H9 (cell line): ENCODE results near the gene SPTBN5. TPM values are rescaled to one million over a fixed set of nuclear protein-coding genes. Genes with fewer than 3 reads are reported as not detected.

Source experiments
- DNase-seq: peaks from one replicate; pipeline ENCODE4 v3.0.0-alpha.2; 2017
- H2AFZ ChIP-seq: one replicate; pipeline ENCODE4 v1.6.1; 2013; ENCODE audit warnings: mild to moderate bottlenecking, low read length, control low read depth, moderate library complexity
- H2AK5ac ChIP-seq: 2 replicates; pipeline ENCODE4 v1.6.1; 2013; ENCODE audit warnings: low read length, control low read depth, mixed read lengths; ENCODE audit not compliant: insufficient read length
- H2BK120ac ChIP-seq: one replicate; pipeline ENCODE4 v1.6.1; 2013; ENCODE audit warnings: low read depth, mild to moderate bottlenecking, low read length, control low read depth, inconsistent platforms; ENCODE audit not compliant: poor library complexity, severe bottlenecking
- H2BK12ac ChIP-seq: 2 replicates; pipeline ENCODE4 v1.6.1; 2013; ENCODE audit warnings: low read length, control low read depth, mixed read lengths, low read depth; ENCODE audit not compliant: insufficient read length
- H2BK15ac ChIP-seq: 2 replicates; pipeline ENCODE4 v1.6.1; 2013; ENCODE audit warnings: low read depth, low read length, control low read depth
- H2BK20ac ChIP-seq: one replicate; pipeline ENCODE4 v1.6.1; 2013; ENCODE audit warnings: low read depth, mild to moderate bottlenecking, low read length, control low read depth, inconsistent platforms; ENCODE audit not compliant: poor library complexity, severe bottlenecking
- H2BK5ac ChIP-seq: 2 replicates; pipeline ENCODE4 v1.6.1; 2013; ENCODE audit warnings: low read length, control low read depth, mixed read lengths; ENCODE audit not compliant: insufficient read length
- H3K14ac ChIP-seq: 2 replicates; pipeline ENCODE4 v1.6.1; 2013; ENCODE audit warnings: low read length, control low read depth; ENCODE audit not compliant: insufficient read depth
- H3K18ac ChIP-seq: 2 replicates; pipeline ENCODE4 v1.6.1; 2013; ENCODE audit warnings: low read depth, mild to moderate bottlenecking, mixed read lengths, low read length, control low read depth; ENCODE audit not compliant: insufficient read length
- H3K23ac ChIP-seq: 2 replicates; pipeline ENCODE4 v1.6.1; 2013; ENCODE audit warnings: low read length, control low read depth, mixed read lengths, low read depth; ENCODE audit not compliant: insufficient read length
- H3K23me2 ChIP-seq: 2 replicates; pipeline ENCODE4 v1.6.1; 2013; ENCODE audit warnings: low read depth, mild to moderate bottlenecking, mixed read lengths, low read length, control low read depth; ENCODE audit not compliant: insufficient read length, poor library complexity, severe bottlenecking
- H3K27ac ChIP-seq: 2 replicates; pipeline ENCODE4 v1.5.1; 2013; ENCODE audit warnings: low read length, control low read depth, mixed read lengths, low read depth; ENCODE audit not compliant: insufficient read length
- H3K27me3 ChIP-seq: 2 replicates; pipeline ENCODE4 v1.6.1; 2013; ENCODE audit warnings: low read length, control low read depth, inconsistent platforms; ENCODE audit not compliant: insufficient read depth
- H3K4ac ChIP-seq: 2 replicates; pipeline ENCODE4 v1.6.1; 2013; ENCODE audit warnings: low read depth, mild to moderate bottlenecking, control low read depth, inconsistent platforms, low read length, moderate library complexity
- H3K4me1 ChIP-seq: 2 replicates; pipeline ENCODE4 v1.6.1; 2013; ENCODE audit warnings: low read length, control low read depth, inconsistent platforms; ENCODE audit not compliant: insufficient read depth
- H3K4me2 ChIP-seq: 2 replicates; pipeline ENCODE4 v1.6.1; 2013; ENCODE audit warnings: low read length, control low read depth, mixed read lengths; ENCODE audit not compliant: insufficient read length, insufficient read depth
- H3K56ac ChIP-seq: 2 replicates; pipeline ENCODE4 v1.6.1; 2013; ENCODE audit warnings: low read depth, mild to moderate bottlenecking, mixed read lengths, low read length, control low read depth; ENCODE audit not compliant: insufficient read length
- H3K79me1 ChIP-seq: 2 replicates; pipeline ENCODE4 v1.6.1; 2013; ENCODE audit warnings: low read depth, mild to moderate bottlenecking, moderate library complexity, low read length, control low read depth, inconsistent platforms; ENCODE audit not compliant: insufficient read depth, poor library complexity, severe bottlenecking
- H3K79me2 ChIP-seq: 2 replicates; pipeline ENCODE4 v1.6.1; 2013; ENCODE audit warnings: low read length, control low read depth, inconsistent platforms; ENCODE audit not compliant: insufficient read depth
- H3K9ac ChIP-seq: 2 replicates; pipeline ENCODE4 v1.6.1; 2013; ENCODE audit warnings: low read length, control low read depth, mixed read lengths; ENCODE audit not compliant: insufficient read length; ENCODE audit errors: extremely low read depth
- H3K9me3 ChIP-seq: one replicate; pipeline ENCODE4 v1.6.1; 2013; ENCODE audit warnings: low read depth, low read length, inconsistent platforms; ENCODE audit not compliant: control insufficient read depth
- H3T11ph ChIP-seq: one replicate; pipeline ENCODE4 v1.6.1; 2013; ENCODE audit warnings: mild to moderate bottlenecking, low read length, control low read depth, inconsistent platforms
- H4K20me1 ChIP-seq: one replicate; pipeline ENCODE4 v1.6.1; 2013; ENCODE audit not compliant: control insufficient read depth, insufficient read length, insufficient read depth
- H4K5ac ChIP-seq: 2 replicates; pipeline ENCODE4 v1.6.1; 2013; ENCODE audit warnings: low read depth, mild to moderate bottlenecking, mixed read lengths, low read length, control low read depth; ENCODE audit not compliant: insufficient read length
- H4K8ac ChIP-seq: replicated peaks from 2 replicates; pipeline ENCODE4 v1.6.1; 2013; ENCODE audit warnings: low read length, control low read depth, mixed read lengths, low read depth; ENCODE audit not compliant: insufficient read length
- H4K91ac ChIP-seq: 2 replicates; pipeline ENCODE4 v1.6.1; 2013; ENCODE audit warnings: low read depth, mild to moderate bottlenecking, moderate library complexity, mixed read lengths, low read length, control low read depth; ENCODE audit not compliant: insufficient read length
- H3K27ac Mint-ChIP-seq, 3 experiments: 2 replicates in 2 of 3; 3 replicates in 1 of 3; pipeline ENCODE4 v1.8.0; 2020 to 2021; ENCODE audit warnings: mixed read lengths in 3 of 3, mild to moderate bottlenecking in 1 of 3, moderate library complexity in 1 of 3
- H3K27me3 Mint-ChIP-seq: 2 replicates; pipeline ENCODE4 v1.8.0; 2021; ENCODE audit warnings: low read depth, mild to moderate bottlenecking, moderate library complexity, mixed read lengths
- H3K36me3 Mint-ChIP-seq, 3 experiments: 2 replicates in 2 of 3; 3 replicates in 1 of 3; pipeline ENCODE4 v1.8.0; 2020 to 2021; ENCODE audit warnings: low read depth in 3 of 3, mixed read lengths in 3 of 3; ENCODE audit not compliant: insufficient read depth in 1 of 3
- H3K4me1 Mint-ChIP-seq, 2 experiments: 2 replicates each; pipeline ENCODE4 v1.8.0; 2020; ENCODE audit warnings: mixed read lengths in 2 of 2
- H3K4me3 Mint-ChIP-seq, 2 experiments: 2 replicates in 1 of 2; 3 replicates in 1 of 2; pipeline ENCODE4 v1.8.0; 2020 to 2021; ENCODE audit warnings: mild to moderate bottlenecking in 2 of 2, mixed read lengths in 2 of 2, moderate library complexity in 1 of 2
- H3K9me3 Mint-ChIP-seq, 2 experiments: 2 replicates in 1 of 2; 3 replicates in 1 of 2; pipeline ENCODE4 v1.8.0; 2020; ENCODE audit warnings: mild to moderate bottlenecking in 2 of 2, mixed read lengths in 2 of 2, moderate library complexity in 1 of 2
- WGBS: extraction: QIAGEN DNeasy Blood & Tissue Kit; methylation state at CpG from one replicate; pipeline ENCODE4 v1.1.7; 2013; ENCODE audit warnings: missing lambda C conversion rate, low lambda C conversion rate, mixed read lengths; ENCODE audit not compliant: insufficient read length; ENCODE audit errors: extremely low coverage; 5-methylcytosine and 5-hydroxymethylcytosine counted together
- total RNA-seq: library from RNA; stranded (reverse); gene quantifications from 2 replicates; pipeline ENCODE4 v1.2.1, GENCODE V29; 2021
- TF ChIP-seq, protein P1 (sequence below): fragments of 200-600 bp; sonication (generic); conservative IDR thresholded peaks from 3 replicates; pipeline ENCODE4 v1.8.0; 2021; ENCODE audit warnings: antibody characterized with exemption, mild to moderate bottlenecking

SPTBN5 gene
- total RNA-seq, 1 experiment from 2014 or later, result 0.90 TPM

DNA sequence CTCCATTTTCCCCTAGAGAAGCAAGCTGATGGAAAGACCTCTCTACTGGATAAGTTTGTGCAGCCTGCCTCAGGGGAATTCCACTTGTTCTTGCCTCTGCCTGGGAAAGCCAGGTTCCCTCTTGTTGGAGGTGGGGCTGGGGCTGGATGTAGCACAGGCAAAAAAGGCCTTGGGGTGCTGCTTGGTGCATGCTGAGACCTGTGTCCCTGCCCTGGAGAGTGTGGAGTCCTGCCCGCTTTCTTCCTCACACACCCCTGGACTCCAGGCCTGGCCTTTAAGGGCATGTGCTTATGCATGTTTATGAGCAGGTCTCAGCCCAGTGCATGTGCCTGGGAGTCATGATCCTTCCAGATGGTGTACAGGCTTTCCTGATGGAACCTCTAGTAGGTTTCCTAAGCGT is 89.5 kb downstream of the SPTBN5 start:
- H2BK12ac ChIP-seq, result no peak overlapping the region
- H3K79me1 ChIP-seq, result no peaks in the 10 kb centered on the region
- no peaks in the 10 kb centered on the region for H3K27me3 Mint-ChIP-seq
- TF ChIP-seq, protein P1, sequence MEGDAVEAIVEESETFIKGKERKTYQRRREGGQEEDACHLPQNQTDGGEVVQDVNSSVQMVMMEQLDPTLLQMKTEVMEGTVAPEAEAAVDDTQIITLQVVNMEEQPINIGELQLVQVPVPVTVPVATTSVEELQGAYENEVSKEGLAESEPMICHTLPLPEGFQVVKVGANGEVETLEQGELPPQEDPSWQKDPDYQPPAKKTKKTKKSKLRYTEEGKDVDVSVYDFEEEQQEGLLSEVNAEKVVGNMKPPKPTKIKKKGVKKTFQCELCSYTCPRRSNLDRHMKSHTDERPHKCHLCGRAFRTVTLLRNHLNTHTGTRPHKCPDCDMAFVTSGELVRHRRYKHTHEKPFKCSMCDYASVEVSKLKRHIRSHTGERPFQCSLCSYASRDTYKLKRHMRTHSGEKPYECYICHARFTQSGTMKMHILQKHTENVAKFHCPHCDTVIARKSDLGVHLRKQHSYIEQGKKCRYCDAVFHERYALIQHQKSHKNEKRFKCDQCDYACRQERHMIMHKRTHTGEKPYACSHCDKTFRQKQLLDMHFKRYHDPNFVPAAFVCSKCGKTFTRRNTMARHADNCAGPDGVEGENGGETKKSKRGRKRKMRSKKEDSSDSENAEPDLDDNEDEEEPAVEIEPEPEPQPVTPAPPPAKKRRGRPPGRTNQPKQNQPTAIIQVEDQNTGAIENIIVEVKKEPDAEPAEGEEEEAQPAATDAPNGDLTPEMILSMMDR, result no peak
- H3K9ac ChIP-seq, result no peak overlapping the region
- peaks cover 0 to 5% (median 2%) of the 10 kb centered on the region in 3 experiments; a peak in 4 of 7 replicates for H3K36me3 Mint-ChIP-seq
- no peak overlapping the region for H2AK5ac ChIP-seq
- H4K8ac ChIP-seq, result no peak overlapping the region
- no peak overlapping the region for H3T11ph ChIP-seq
- H3K79me2 ChIP-seq, result no peaks in the 10 kb centered on the region
- no peak overlapping the region for H3K18ac ChIP-seq
- H3K9me3 Mint-ChIP-seq, result no peaks in the 10 kb centered on the region; a peak in 1 of 5 replicates
- H3K4ac ChIP-seq, result no peak overlapping the region
- no peak overlapping the region for H3K23ac ChIP-seq
- peaks cover 0 to 16% of the 10 kb centered on the region in 2 experiments; a peak in 3 of 4 replicates for H3K4me1 Mint-ChIP-seq
- H2BK20ac ChIP-seq, result no peak overlapping the region
- H3K4me2 ChIP-seq, result no peak overlapping the region
- H2AFZ ChIP-seq, result no peak overlapping the region
- H3K23me2 ChIP-seq, result no peaks in the 10 kb centered on the region
- no peaks in the 10 kb centered on the region for H3K4me1 ChIP-seq
- H2BK15ac ChIP-seq, result no peak overlapping the region
- no peak overlapping the region for H3K27ac ChIP-seq
- no peak overlapping the region for H2BK120ac ChIP-seq
- no peak overlapping the region for H3K4me3 Mint-ChIP-seq
- no peak overlapping the region for H2BK5ac ChIP-seq
- H4K91ac ChIP-seq, result no peak overlapping the region
- H3K56ac ChIP-seq, result no peak overlapping the region
- DNase-seq, result no peak
- no peaks in the 10 kb centered on the region for H3K9me3 ChIP-seq
- H3K27ac Mint-ChIP-seq, result peak overlapping the region in 1 of 3 experiments; percentile 92; a peak in 2 of 7 replicates
- H4K5ac ChIP-seq, result no peak overlapping the region
- H3K14ac ChIP-seq, result no peak overlapping the region; the same call in 1 of the 2 replicates
- H3K27me3 ChIP-seq, result no peaks in the 10 kb centered on the region
- no peaks in the 10 kb centered on the region for H4K20me1 ChIP-seq
- WGBS, result no CpG with 5 or more reads among the region's 2 CpGs
